ENCODE results near the gene PHACTR3. TPM values are rescaled to one million over a fixed set of nuclear protein-coding genes. Genes with fewer than 3 reads are reported as not detected.

The PHACTR3 gene
- polyA plus RNA-seq, 1 donor (not counting 4 experiments of a cell fraction or from before 2014, with no cell fraction given), result 2.6 TPM

DNA sequence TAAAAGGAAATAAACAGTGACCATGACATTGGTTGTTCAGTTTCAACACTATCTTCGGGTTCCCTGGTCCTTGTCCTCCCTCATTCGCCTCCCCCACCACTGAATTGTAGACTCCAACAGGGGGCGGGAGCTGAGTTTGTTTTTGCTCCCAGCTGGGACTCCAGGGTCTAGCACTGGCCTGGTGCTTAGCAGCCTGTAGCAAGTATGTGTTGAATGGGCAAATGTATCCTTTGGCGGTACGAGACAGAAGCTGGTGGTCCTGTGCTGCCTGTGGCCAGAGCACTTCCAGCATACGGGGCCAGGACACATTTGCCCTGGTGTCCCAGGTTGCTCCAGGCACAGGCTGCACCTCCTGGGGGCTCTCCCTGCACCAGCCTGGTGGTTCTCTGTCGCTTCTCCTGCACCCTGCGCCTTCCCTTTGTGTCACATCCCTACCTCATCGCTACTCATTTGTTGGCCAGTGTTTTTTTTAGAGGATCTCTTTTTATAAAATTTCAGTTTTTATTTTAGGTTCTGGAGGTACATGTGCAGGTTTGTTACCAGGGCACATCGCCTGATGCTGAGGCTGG lies 40.1 kb downstream of the PHACTR3 start:
- Histone ChIP-seq H2AFZ (ENCODE audit: control insufficient read depth, low read length) (no peak overlapping the region), H4K20me1 (ENCODE audit: control insufficient read depth, extremely low read depth, insufficient read depth, low read length) (no peaks in the 10 kb centered on the region), H3K4me2 (ENCODE audit: control insufficient read depth, extremely low read depth, insufficient read depth, low read depth, low read length) (no peak overlapping the region), H3K27me3 (ENCODE audit: control insufficient read depth, extremely low read depth, insufficient read depth, low read length) (no peaks in the 10 kb centered on the region), H3K9me1 (ENCODE audit: control insufficient read depth, extremely low read depth, insufficient read depth, low read length) (no peaks in the 10 kb centered on the region), H3K36me3 (ENCODE audit: control insufficient read depth in 2 of 2, extremely low read depth in 1 of 2, insufficient read depth in 2 of 2, low read length in 2 of 2) (no peaks in the 10 kb centered on the region), H3K27ac (ENCODE audit: control insufficient read depth, insufficient read depth, low read length) (no peak overlapping the region), H3K4me1 (ENCODE audit: control insufficient read depth, extremely low read depth, insufficient read depth, low read length) (no peaks in the 10 kb centered on the region), H3K4me3 (ENCODE audit: control insufficient read depth in 2 of 3, extremely low read depth in 1 of 3, insufficient read depth in 2 of 3, low read depth in 1 of 3, low read length in 3 of 3) (no peak overlapping the region), H3K9ac (ENCODE audit: control insufficient read depth, extremely low read depth, insufficient read depth, low read length) (no peak overlapping the region), H3K9me3 (ENCODE audit: control insufficient read depth, low read depth, low read length) (peaks cover 1% of the 10 kb centered on the region), H3K79me2 (ENCODE audit: control insufficient read depth, insufficient read depth, low read length) (no peaks in the 10 kb centered on the region)
- dilution Hi-C loops (cut with MboI; ENCODE audit: extremely low pct_ligation_motif_present, low sequenced_read_pairs), result no loop called here
- DNase-seq (ENCODE audit: low read depth, low spot score) (no peak), FAIRE-seq (no peak)
- TF ChIP-seq EZH2 (IDR thresholded peaks at IDR 0.05; ENCODE audit: low read length), result no peak
- TF ChIP-seq, protein P1, sequence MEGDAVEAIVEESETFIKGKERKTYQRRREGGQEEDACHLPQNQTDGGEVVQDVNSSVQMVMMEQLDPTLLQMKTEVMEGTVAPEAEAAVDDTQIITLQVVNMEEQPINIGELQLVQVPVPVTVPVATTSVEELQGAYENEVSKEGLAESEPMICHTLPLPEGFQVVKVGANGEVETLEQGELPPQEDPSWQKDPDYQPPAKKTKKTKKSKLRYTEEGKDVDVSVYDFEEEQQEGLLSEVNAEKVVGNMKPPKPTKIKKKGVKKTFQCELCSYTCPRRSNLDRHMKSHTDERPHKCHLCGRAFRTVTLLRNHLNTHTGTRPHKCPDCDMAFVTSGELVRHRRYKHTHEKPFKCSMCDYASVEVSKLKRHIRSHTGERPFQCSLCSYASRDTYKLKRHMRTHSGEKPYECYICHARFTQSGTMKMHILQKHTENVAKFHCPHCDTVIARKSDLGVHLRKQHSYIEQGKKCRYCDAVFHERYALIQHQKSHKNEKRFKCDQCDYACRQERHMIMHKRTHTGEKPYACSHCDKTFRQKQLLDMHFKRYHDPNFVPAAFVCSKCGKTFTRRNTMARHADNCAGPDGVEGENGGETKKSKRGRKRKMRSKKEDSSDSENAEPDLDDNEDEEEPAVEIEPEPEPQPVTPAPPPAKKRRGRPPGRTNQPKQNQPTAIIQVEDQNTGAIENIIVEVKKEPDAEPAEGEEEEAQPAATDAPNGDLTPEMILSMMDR (optimal IDR thresholded peaks at IDR 0.05 in 1 of 3, IDR thresholded peaks at IDR 0.05 in 1 of 3, conservative IDR thresholded peaks at IDR 0.05 in 1 of 3; ENCODE audit: extremely low read depth in 1 of 3, insufficient read depth in 2 of 3, low read length in 3 of 3), result no peak

DNA sequence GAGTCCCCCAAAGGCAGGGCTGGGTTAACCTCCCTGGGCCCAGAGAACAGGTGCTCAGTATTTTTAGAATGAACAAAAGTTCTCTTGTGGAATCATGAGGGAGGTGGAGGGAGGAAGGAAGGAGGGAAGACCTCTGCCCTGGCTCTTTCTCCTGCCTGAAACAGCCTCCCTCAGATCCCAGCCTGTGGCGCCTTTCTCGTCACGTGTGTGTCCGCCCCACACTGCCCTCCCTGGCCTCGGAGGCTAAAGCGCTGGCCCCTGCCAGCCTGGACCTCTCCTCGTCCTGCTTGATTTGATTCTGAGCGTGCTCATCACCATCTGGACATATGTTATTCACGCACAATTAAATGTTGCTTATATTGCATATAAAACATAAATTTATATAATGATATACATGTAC lies 40.9 kb downstream of the PHACTR3 start:
- Histone ChIP-seq H3K79me2 (ENCODE audit: control insufficient read depth, insufficient read depth, low read length) (no peaks in the 10 kb centered on the region), H3K36me3 (ENCODE audit: control insufficient read depth in 2 of 2, extremely low read depth in 1 of 2, insufficient read depth in 2 of 2, low read length in 2 of 2) (no peaks in the 10 kb centered on the region), H3K9ac (ENCODE audit: control insufficient read depth, extremely low read depth, insufficient read depth, low read length) (no peak overlapping the region), H4K20me1 (ENCODE audit: control insufficient read depth, extremely low read depth, insufficient read depth, low read length) (no peaks in the 10 kb centered on the region), H3K4me3 (ENCODE audit: control insufficient read depth in 2 of 3, extremely low read depth in 1 of 3, insufficient read depth in 2 of 3, low read depth in 1 of 3, low read length in 3 of 3) (no peak overlapping the region), H3K9me1 (ENCODE audit: control insufficient read depth, extremely low read depth, insufficient read depth, low read length) (no peaks in the 10 kb centered on the region), H3K4me2 (ENCODE audit: control insufficient read depth, extremely low read depth, insufficient read depth, low read depth, low read length) (no peak overlapping the region), H2AFZ (ENCODE audit: control insufficient read depth, low read length) (no peak overlapping the region), H3K4me1 (ENCODE audit: control insufficient read depth, extremely low read depth, insufficient read depth, low read length) (no peaks in the 10 kb centered on the region), H3K27ac (ENCODE audit: control insufficient read depth, insufficient read depth, low read length) (no peak overlapping the region), H3K9me3 (ENCODE audit: control insufficient read depth, low read depth, low read length) (peaks cover 1% of the 10 kb centered on the region), H3K27me3 (ENCODE audit: control insufficient read depth, extremely low read depth, insufficient read depth, low read length) (no peaks in the 10 kb centered on the region)
- TF ChIP-seq, protein P1 (optimal IDR thresholded peaks at IDR 0.05 in 1 of 3, IDR thresholded peaks at IDR 0.05 in 1 of 3, conservative IDR thresholded peaks at IDR 0.05 in 1 of 3; ENCODE audit: extremely low read depth in 1 of 3, insufficient read depth in 2 of 3, low read length in 3 of 3), result no peak
- TF ChIP-seq EZH2 (IDR thresholded peaks at IDR 0.05; ENCODE audit: low read length), result no peak
- dilution Hi-C loops (cut with MboI; ENCODE audit: extremely low pct_ligation_motif_present, low sequenced_read_pairs), result no loop called here
- FAIRE-seq (no peak), DNase-seq (ENCODE audit: low read depth, low spot score) (no peak)
